HS-27A (cell line): ENCODE results near the gene PI4KA.
"Not testable (repeated sequence)": the region's sequence is repeated elsewhere in the genome, so short reads cannot be mapped to it uniquely, and the experiment has no call there.

ENCODE experiments used
- DNase-seq: peaks from one replicate; pipeline ENCODE4 v3.0.0-alpha.2; 2012; ENCODE audit warnings: low read depth, missing footprints

Gene PI4KA

DNA sequence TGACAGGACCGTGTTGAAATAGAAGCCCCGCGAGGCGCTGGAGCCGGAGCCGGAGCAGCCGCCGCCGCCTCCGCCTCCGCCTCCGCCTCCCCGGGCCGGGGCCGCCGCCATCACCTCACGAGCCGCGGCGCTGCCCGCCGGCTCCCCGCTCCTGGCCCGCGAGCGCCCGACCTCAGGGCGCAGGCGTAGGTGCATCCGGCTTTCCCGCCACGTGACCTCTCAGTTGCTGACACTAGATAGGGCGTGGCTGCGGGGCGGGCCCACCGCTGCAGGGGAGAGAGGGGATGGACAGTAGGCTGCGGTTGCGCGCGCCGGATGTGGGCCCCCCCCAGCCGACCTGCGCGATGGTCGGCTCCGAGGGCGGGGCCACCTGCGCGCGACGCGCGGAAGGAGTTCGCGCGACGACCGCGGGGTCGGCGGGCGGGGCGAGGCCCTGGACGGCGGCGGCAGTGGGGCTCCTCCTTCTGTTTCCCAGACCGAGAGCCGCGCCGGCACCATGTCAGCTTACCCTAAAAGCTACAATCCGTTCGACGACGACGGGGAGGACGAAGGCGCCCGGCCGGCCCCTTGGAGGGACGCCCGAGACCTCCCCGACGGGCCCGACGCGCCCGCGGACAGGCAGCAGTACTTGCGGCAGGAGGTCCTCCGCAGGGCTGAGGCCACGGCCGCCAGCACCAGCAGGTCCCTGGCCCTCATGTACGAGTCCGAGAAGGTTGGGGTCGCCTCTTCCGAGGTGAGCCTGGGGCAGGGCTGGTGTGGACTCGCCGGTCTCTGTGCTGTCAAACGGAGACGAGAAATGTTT is at the start of gene PI4KA, which contains the start of gene SNAP29:
Gene PI4KA (minus strand): TSS at position 197 of the 802 bp plus-strand sequence. CDS start 86 bp downstream, at position 111.
Gene SNAP29 (plus strand): TSS at position 393 of the 802 bp plus-strand sequence. CDS start 104 bp downstream, at position 497.
- peak; percentile 85 for DNase-seq

DNA sequence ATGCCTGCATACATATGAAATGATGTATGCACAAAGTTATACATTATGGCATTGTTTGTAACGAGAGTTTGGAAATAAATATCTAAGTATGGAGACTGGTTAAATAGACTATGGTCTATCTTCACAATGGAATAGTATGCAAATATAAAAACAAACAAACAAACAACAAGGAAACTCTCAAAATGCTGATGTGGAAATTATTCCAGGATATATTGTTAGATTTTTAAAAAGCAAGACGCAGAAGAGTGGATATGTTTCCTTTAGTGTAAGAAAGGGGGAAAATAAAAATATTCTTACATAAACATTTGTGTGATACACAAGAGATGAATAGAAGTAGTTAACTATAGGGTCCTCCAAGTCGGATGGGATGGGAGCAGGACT is 47.8 kb upstream of the PI4KA start:
- no peak for DNase-seq

DNA sequence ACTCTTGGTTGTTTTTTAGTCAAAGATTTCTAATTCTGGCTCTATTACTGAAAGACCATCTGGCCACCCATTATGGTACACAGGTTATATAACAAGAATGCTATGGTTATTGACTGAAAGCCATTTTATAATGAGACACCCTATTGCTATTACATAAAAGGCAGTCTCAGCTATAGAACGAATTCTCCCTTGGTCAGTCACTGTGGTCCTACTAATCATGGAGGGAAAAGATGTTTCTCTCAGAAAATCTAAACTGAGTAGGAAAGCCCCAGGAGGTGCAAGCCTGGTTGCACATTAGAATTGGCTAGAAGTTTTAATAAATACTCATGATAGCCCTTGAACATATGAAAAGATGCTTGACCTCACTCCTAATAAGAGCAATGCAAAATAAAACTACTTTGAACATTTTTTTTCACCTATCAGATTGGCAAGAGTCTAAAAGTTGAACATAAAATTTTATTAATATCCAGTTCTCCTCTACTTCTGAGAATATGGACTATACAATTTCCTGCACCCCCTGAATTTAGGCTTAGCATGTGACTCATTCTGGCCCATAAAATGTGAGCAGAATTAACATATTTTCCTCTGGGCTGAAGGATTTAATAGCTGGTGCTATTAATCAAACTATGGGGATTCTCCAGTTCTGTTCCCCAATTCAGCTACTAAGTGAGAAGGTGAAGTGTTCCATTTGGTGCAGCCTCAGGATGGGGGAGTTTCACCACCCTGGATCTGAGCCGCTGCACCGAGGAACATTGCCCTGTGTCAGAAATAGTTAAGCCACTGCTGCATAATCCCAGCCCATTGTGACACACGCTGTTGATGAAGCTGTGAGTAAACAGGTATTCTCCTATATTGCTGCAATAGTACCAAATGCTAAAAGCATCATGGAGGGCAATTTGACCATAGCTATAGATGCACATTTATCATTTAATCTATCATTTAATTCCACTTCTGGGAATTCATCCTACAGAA is 47.1 kb upstream of the PI4KA start:
- DNase-seq = no peak

DNA sequence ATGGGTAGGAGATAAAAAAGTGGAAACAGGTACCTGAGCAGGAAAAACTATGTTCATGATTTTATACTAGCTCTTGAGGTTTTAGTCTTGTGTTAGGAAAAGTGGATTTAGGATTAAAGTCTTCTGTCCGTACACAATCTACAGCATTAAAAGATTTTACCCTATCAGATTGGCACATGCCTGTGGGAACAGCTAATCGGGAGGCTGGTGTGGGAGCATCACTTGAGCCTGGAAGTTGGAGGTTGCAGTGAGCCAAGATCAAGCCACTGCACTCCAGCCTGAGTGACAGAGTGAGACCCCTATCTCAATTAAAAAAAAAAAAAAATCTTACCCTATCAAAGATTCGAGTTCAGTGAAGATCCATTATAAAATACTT is 46.4 kb upstream of the PI4KA start:
- DNase-seq = no peak

DNA sequence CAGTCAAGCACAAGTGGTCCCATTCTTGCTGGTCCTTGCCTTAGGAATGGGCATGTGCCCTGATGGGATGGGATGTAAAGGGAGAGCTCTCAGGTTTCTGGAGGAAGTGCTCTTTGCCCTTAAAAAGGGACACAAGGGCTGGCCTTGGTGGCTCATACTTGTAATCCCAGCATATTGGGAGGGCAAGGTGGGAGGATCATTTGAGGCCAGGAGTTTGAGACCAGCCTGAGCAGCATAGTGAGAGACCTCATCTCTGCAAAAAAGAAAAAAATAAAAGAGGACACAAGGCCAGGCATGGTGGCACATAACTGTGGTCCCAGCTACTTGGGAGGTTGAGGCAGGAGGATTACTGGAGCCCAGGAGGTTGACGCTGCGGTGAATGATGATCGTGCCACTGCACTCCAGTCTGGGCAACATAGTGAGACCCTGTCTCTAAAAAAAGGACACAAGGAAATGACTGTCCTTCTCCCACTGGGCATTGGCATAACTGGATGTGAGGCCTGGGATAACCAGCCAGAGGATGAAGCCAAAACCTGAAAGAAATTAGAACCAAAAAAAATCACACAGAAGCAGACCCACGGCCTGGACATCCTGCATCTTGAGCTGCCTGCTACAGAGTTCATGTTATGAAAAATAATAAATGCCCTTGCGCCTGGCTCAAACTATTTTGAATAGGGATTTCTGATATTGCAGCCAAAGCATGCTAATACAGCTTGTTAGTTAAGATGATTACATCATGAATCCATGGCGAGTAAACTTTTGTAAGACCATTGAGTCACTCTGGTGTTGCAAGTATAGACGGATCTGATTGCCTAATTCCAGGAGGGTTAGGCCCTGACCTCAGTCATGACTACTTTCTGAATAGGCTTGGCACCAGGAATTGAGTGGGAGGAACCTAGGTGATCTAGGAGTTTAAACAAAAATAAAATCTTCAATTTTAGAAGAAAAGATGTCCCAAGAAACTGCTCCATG is 45.7 kb upstream of the PI4KA start:
- peak; percentile 30 for DNase-seq

DNA sequence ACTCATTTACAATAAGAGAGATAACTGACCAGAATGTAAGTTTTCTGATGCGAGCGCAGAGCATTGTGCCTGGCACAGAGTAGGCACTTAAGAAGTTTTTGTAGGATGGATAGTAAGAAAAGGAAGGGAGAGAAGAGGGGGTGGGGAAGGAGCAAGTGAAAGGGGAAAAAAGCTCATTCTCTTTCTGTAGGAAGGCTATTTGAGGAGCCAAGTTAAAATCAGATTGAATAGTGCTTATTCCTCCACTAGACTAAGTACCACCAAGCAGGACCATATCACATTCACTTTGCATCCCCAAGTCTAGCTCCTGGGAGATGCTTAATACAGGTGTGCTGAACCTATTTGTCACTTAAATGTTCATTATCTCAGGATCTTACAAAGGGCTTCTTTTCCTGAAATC is 44.5 kb upstream of the PI4KA start:
- no peak for DNase-seq

DNA sequence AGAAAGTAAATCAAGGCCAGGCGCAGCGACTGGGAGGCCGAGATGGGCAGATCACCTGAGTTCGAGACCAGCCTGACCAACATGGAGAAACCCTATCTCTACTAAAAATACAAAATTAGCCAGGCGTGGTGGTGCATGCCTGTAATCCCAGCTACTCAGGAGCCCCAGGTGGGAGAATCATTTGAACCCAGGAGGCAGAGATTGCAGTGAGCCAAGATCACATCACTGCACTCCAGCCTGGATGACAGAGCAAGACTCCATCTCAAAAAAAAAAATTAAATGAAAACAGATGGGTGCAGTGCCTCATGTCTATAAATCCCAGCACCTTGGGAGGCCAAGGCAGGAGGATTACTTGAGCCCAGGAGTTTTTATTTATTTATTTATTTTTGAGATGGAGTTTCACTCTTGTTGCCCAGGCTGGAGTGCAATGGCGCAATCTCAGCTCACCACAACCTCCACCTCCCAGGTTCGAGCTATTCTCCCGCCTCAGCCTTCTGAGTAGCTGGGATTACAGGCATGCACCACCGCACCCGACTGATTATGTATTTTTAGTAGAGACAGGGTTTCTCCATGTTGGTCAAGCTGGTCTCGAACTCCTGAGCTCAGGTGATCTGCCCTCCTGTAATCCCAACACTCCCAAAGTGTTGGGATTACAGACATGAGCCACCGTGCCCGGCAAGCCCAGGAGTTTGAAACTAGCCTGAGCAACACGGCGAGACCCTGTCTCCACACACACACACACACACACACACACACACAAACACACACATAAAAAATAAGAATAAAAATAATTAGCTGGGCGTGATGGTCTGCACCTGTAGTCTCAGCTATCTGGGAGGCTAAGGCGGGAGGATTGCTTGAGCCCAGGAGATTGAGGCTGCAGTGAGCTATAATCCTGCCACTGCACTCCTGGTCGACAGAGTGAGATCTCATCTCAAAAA is 42.8 kb upstream of the PI4KA start:
- DNase-seq = not testable (repeated sequence)

DNA sequence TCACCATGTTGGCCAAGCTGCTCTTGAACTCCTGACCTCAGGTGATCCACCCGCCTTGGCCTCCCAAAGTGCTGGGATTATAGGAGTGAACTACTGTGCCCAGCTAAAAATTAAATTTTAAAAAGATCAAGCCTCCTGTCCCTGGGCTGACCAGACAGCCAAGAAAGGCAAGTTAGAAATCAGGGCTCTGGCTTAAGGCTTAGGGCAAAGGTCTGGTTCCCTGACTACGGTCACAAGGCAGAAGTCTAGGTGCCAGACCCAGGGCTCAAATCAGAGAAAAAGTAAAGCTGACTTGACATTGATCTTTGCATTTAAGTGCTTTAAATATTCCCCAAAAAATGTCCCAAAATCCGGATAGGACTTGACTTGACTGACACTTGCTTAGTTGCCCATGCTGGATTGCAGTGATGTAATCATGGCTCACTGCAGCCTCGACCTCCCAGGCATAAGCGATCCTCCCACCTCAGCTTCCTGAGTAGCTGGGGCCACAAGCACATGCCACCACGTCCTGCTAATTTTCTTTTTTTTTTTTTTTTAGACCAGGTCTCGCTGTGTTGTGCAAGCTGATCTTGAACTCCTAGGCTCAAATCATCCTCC is 41.3 kb upstream of the PI4KA start:
- no peak for DNase-seq

DNA sequence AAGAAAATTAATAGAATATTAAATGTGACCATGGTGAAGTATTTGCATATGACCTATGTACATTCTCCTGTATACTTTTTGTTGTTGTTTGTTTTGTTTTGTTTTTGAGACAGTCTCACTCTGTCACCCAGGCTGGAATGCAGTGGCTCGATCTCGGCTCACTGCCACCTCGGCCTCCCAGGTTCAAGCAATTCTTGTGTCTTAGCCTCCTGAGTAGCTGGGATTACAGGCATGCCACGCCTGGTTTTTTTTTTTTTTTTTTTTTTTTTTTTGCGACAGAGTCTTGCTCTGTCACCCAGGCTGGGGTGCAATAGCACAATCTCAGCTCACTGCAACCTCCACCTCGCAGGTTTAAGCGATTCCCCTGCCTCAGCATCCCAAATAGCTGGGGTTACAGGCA is 39.1 kb upstream of the PI4KA start:
- not testable (repeated sequence) for DNase-seq

DNA sequence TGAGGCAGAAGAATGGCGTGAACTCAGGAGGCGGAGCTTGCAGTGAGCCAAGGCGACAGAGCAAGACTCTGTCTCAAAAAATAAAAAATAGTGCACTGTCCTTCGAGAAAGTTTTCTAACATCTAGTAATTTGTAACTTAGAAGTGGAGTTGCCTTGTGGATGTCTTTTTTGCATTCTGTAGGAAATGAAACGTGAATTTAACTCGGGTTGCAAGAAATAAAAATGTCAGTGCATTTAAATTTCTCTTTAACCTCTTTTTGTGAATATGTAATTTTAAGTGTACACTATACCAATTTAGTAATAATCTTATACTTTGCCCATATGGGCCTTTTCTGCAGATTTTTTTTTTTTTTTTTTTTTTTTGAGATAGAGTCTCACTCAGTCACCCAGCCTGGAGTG is 32.4 kb upstream of the PI4KA start:
- DNase-seq = no peak

DNA sequence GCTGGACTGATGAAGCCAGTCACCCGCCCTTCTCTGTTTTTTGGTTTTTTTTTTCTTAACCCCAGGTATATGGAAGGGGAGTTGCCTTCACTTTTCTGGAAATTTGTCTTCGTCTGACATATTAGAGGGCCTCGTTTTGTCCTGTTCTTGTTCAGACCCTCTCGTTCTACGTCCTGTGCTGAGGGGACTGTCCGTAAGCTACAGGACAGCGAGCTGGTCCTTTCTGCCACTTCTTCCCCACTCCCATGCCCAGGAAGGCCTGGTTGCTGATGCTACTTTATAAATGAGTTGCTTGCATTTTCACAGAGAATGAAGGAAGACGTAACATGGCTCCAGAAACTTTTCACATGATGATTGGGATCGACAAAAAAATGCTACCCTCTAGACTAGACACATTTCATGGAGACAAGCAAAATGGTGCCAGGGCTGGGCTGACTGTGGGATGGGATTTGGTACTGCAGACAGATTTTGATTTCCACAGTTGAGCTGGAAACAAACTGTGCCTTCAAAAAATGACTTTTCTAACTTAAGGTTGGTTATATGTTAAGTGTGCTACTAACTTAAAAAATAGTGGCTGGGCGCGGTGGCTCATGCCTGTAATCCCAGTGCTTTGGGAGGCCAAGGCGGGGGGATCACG is 31.4 kb upstream of the PI4KA start:
- no peak for DNase-seq

DNA sequence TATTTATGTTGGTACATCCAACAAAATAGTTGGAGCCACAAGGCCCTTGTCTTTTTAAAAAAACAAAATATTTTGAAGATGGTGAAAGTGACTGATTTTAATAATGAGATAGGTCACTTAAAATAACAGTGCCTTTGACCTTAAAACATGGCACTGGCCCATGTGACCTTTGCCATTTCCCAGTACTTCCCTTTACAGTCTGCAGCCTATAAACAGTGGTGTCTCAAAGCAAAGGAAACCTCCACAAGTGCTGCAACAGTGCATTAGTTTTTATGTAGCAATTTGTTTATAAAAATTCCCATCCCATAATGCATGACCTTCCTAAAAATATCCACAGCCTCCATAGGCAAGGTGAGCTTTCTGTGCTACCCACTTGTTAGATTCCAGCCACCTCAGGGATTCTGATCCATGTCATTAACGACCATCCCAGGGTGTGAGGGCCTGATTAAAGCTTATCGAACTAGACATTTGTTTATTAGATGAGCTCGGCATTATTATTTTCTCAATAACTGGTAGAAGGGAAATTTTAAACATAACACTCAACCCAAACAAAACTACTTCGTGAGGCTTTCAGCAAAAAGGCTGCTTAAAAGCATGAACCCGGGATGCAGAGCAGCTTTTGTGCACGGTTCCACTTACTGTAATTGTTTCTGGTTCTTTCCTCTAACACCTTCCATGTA is 30.6 kb upstream of the PI4KA start:
- no peak for DNase-seq

DNA sequence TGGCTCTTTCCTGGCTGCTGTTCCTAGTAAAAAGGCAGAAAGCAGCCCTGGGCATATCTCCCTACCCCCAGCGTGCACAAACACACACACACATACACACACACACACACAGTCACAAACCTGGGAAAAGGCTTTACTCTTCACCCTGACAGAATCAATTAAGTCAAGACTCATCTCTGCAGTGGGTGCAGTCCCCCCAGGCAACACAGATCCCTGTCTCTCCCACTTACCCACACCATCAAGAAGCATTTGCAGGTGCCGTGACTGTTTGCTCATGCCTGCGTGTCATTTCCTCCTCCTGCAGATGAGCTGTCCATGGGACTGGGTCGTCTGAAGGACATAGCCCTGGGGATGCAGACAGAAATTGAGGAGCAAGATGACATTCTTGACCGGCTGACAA is 28.8 kb upstream of the PI4KA start:
- DNase-seq = no peak

DNA sequence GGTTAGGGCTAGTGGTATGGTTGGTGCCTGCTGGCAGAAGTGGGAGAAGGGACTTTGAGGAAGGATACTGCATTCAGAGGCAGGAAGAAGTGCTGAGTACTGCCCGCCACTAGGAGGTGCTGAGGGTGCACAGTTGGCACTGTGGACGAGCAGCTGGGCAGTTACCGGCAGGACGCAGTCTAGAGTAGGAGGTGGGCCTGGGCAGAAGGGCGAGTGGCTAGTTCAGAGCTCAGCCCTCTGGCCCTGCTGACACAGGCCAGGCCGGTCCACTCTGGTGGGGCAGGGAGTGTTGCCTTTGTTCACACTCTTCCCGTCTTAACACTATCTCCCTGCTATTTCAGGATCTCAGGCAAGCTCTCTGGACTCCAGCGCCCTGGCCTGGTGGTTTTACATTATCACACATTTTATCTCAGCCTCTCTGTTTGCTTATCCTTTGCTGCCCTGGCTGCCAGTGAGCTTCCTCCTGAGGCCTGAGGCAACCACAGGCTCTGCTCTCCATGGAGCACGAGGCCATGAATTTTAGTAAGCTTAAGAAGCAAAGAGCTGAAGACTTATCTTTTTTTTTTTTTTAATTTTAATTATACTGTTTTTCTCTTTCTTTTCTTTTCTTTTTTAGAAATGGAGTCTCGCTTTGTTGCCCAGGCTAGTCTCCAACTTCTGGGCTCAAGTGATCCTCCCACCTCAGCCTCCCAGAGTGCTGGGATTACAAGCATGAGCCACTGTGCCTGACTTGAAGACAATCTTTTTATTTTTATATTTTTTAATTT is 27.1 kb upstream of the PI4KA start:
- peak; percentile 7 for DNase-seq

DNA sequence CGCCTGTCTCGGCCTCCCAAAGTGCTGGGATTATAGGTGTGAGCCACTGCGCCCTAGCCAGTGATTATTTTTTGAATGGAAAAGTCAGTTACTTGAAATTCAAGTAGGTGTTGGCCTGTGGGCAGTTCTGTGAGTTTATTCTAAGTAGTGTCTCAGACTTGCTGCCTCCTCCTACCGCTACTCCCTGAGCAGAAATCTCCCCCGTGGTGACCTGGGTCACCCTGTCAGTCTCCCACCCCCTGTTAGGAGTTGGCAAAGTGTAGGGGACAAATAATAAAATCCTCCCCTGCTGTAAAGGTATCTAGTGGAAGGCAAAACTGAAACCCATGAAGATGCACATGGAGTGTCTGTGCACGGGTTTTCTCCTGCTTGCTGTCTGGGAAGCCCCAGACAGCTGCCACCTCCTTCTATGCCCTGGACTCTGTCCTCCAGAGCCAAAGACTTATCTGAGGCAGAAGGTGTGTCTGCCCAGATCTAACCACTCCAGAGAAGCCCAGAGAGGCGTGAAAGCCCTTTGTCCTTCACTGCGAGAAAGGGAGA is 26.5 kb upstream of the PI4KA start:
- no peak for DNase-seq

DNA sequence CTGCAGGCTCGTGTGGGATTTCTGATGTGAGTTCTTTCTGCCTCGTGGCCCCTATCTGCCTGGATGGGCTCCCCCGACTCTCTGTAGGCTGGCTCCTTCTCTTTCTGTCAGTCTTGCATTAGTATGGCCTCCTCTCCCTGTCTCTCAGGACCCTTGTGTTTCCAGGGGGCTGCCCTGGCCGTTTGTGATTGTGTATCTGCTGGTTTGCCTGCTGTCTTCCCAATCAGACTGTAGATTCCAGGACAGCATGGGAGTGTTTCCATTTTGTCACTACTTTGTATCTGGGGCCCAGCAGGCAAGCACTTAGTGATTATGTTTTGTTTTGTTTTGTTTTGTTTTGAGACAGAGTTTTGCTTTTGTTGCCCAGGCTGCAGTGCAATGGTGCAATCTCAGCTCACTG is 25.8 kb upstream of the PI4KA start:
- DNase-seq = no peak

DNA sequence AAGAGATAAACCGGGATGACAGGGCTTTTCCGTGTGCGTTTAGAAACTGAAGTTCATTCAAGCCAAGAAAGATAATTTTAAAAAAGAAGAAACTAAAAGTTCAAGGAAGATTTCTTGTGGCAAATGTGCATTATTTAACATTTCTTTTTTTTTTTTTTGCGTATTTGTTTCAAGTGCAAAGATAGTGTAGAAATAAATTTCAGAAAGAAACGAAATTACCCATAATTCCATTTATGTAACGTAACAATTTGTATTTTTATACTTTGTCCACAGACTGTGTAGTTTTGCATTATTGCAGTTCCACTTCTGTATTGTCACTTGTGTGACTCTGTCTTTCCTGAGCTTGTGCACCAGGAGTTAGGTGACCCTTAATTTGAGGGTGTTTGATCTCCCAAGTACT is 24.2 kb upstream of the PI4KA start:
- no peak for DNase-seq
